HCT116 (cell line): Measurements from ENCODE around the gene NIBAN1. TPM values are rescaled to one million over a fixed set of nuclear protein-coding genes. Genes with fewer than 3 reads are reported as not detected.

ENCODE experiments used
- ATAC-seq: fragments of 200-7000 bp; cut with Tn5 transposase; 2 replicates; pipeline ENCODE4 v1.9.1; 2020; ENCODE audit warnings: mild to moderate bottlenecking, moderate library complexity
- BruUV-seq: library from RNA; stranded (reverse); fragments of 400-500 nt; replicated peaks from 2 replicates; lab custom pipeline; 2021; lab: Mats Ljungman, UMichigan
- CTCF ChIA-PET: fragments of 300-600 bp; sonication (Branson Sonifier 250); formaldehyde crosslinking; loops from one replicate; lab custom pipeline; 2021; ENCODE audit warnings: antibody characterized with exemption; lab: Charles Lee
- POLR2A ChIA-PET: fragments of 300-600, 350-600 bp; sonication (Branson Sonifier 250); formaldehyde crosslinking; loops from one replicate; lab custom pipeline; 2021; ENCODE audit warnings: antibody characterized with exemption; lab: Charles Lee
- RAD21 ChIA-PET, 2 experiments: fragments of 300-600 bp; sonication (Branson Sonifier 250); formaldehyde crosslinking; loops; one replicate each; lab custom pipeline; 2023; ENCODE audit warnings: low total read pairs in 2 of 2; ENCODE audit not compliant: uncharacterized antibody in 2 of 2, unreplicated experiment in 2 of 2, low non-redundant PET in 1 of 2; lab: Charles Lee
- DNase-seq: peaks from one replicate; pipeline ENCODE4 v3.0.0-alpha.2; 2010; ENCODE audit warnings: low read depth, low spot score
- H2AFZ ChIP-seq: fragments of 200-600 bp; shearing (Covaris generic), sonication (generic); 2 replicates; pipeline ENCODE4 v1.6.1; 2017; ENCODE audit warnings: low read depth, mixed run types, mixed read lengths, antibody characterized with exemption, low read length; ENCODE audit not compliant: poor library complexity, severe bottlenecking
- H3K27ac ChIP-seq: 2 replicates; pipeline ENCODE4 v1.5.1; 2012; ENCODE audit warnings: low read depth, low read length
- H3K27me3 ChIP-seq: fragments of 200-600 bp; sonication (generic); 2 replicates; pipeline ENCODE4 v1.6.1; 2016; ENCODE audit warnings: mixed run types, low read length, mixed read lengths; ENCODE audit not compliant: insufficient read depth
- H3K36me3 ChIP-seq, 2 experiments: fragments of 200-500 bp in 1 of 2; fragments of 200-600 bp in 1 of 2; sonication (Bioruptor generic) in 1 of 2; sonication (generic) in 1 of 2; 2 replicates each; pipeline versions ENCODE4 v1.5.1 to v1.6.1; 2014 to 2016; ENCODE audit warnings: low read length in 2 of 2, inconsistent platforms in 1 of 2, mixed read lengths in 1 of 2, mixed run types in 1 of 2; ENCODE audit not compliant: insufficient read depth in 2 of 2, control insufficient read depth in 1 of 2
- H3K4me1 ChIP-seq, 2 experiments: fragments of 200-600 bp in 1 of 2; sonication (generic) in 1 of 2; 2 replicates each; pipeline versions ENCODE4 v1.5.1 to v1.6.1; 2012 to 2017; ENCODE audit warnings: low read length in 2 of 2, inconsistent platforms in 1 of 2, mild to moderate bottlenecking in 1 of 2, mixed read lengths in 1 of 2, mixed run types in 1 of 2, moderate library complexity in 1 of 2; ENCODE audit not compliant: insufficient read depth in 2 of 2, control insufficient read depth in 1 of 2
- H3K4me2 ChIP-seq: fragments of 200-600 bp; sonication (generic); 2 replicates; pipeline ENCODE4 v1.6.1; 2017; ENCODE audit warnings: mixed run types, low read length, mixed read lengths
- H3K4me3 ChIP-seq, 2 experiments: fragments of 200-600 bp in 1 of 2; sonication (generic) in 1 of 2; replicated peaks in 1 of 2; 2 replicates each; pipeline ENCODE4 v1.5.1; 2011 to 2016; ENCODE audit warnings: low read length in 2 of 2, control low read depth in 1 of 2, low read depth in 1 of 2, mild to moderate bottlenecking in 1 of 2, mixed read lengths in 1 of 2, mixed run types in 1 of 2
- H3K79me2 ChIP-seq: fragments of 200-600 bp; sonication (generic); 2 replicates; pipeline ENCODE4 v1.6.1; 2017; ENCODE audit warnings: mild to moderate bottlenecking, mixed run types, low read length, moderate library complexity, mixed read lengths; ENCODE audit not compliant: insufficient read depth
- H3K9ac ChIP-seq: fragments of 200-600 bp; sonication (generic); 2 replicates; pipeline ENCODE4 v1.6.1; 2016; ENCODE audit warnings: low read length, mixed read lengths
- H3K9me2 ChIP-seq: fragments of 200-600 bp; sonication (generic), shearing (Covaris generic); 2 replicates; pipeline ENCODE4 v1.6.1; 2017; ENCODE audit warnings: mixed run types, mild to moderate bottlenecking, moderate library complexity; ENCODE audit not compliant: insufficient read depth
- H3K9me3 ChIP-seq, 2 experiments: fragments of 200-500 bp in 1 of 2; fragments of 200-600 bp in 1 of 2; sonication (Bioruptor generic) in 1 of 2; sonication (generic) in 1 of 2; 2 replicates each; pipeline ENCODE4 v1.6.1; 2014 to 2017; ENCODE audit warnings: low read length in 2 of 2, mixed read lengths in 2 of 2, inconsistent platforms in 1 of 2, low read depth in 1 of 2, mild to moderate bottlenecking in 1 of 2, mixed run types in 1 of 2, moderate library complexity in 1 of 2; ENCODE audit not compliant: control insufficient read depth in 1 of 2, insufficient read depth in 1 of 2
- H4K20me1 ChIP-seq: fragments of 200-600 bp; sonication (generic), shearing (Covaris generic); 2 replicates; pipeline ENCODE4 v1.6.1; 2017; ENCODE audit warnings: mixed run types, mild to moderate bottlenecking, moderate library complexity; ENCODE audit not compliant: insufficient read depth
- CEBPB ChIP-seq: IDR thresholded peaks from 2 replicates; pipeline ENCODE4 v1.6.1; 2012; ENCODE audit warnings: low read depth
- EGR1 ChIP-seq: IDR thresholded peaks from 2 replicates; pipeline ENCODE4 v1.6.1; 2012; ENCODE audit warnings: low read depth
- ELF1 ChIP-seq: IDR thresholded peaks from 2 replicates; pipeline ENCODE4 v1.6.1; 2012; ENCODE audit warnings: low read depth, borderline replicate concordance
- EZH2 ChIP-seq: fragments of 200-600 bp; sonication (generic); IDR thresholded peaks from 2 replicates; pipeline ENCODE4 v1.6.1; 2017; ENCODE audit warnings: antibody characterized with exemption, mixed run types
- EZH2phosphoT487 ChIP-seq: fragments of 200-600 bp; IDR thresholded peaks from 2 replicates; pipeline ENCODE4 v1.6.1; 2018; ENCODE audit warnings: antibody characterized with exemption, borderline replicate concordance
- FOSL1 ChIP-seq: IDR thresholded peaks from 2 replicates; pipeline ENCODE4 v1.6.1; 2012; ENCODE audit warnings: low read depth
- JUND ChIP-seq: IDR thresholded peaks from 2 replicates; pipeline ENCODE4 v1.6.1; 2012
- POLR2AphosphoS5 ChIP-seq: IDR thresholded peaks from 2 replicates; pipeline ENCODE4 v1.6.1; 2011; ENCODE audit warnings: mild to moderate bottlenecking, low read depth, low read length, moderate library complexity
- RAD21 ChIP-seq: IDR thresholded peaks from 2 replicates; pipeline ENCODE4 v1.6.1; 2012; ENCODE audit warnings: low read depth, mild to moderate bottlenecking
- SIN3A ChIP-seq: IDR thresholded peaks from 2 replicates; pipeline ENCODE4 v1.6.1; 2012; ENCODE audit warnings: low read depth
- TCF7L2 ChIP-seq: IDR thresholded peaks from 2 replicates; pipeline ENCODE4 v1.7.0; 2011; ENCODE audit warnings: borderline replicate concordance, inconsistent platforms; ENCODE audit not compliant: insufficient read depth, insufficient read length; ENCODE audit errors: extremely low read depth
- YY1 ChIP-seq: IDR thresholded peaks from 2 replicates; pipeline ENCODE4 v1.6.1; 2011; ENCODE audit warnings: low read length, low read depth, moderate library complexity, mild to moderate bottlenecking; ENCODE audit not compliant: insufficient replicate concordance; ENCODE audit errors: extremely low read depth
- ZFX ChIP-seq: fragments of 450-650 bp; IDR thresholded peaks from 2 replicates; pipeline ENCODE4 v1.6.1; 2017
- ZNF274 ChIP-seq: fragments of 200-500 bp; sonication (Bioruptor generic); IDR thresholded peaks from 2 replicates; pipeline ENCODE4 v1.6.1; 2014; ENCODE audit warnings: mild to moderate bottlenecking, low read depth, low read length, inconsistent platforms
- intact Hi-C: fragments of 100-400 bp; cut with micrococcal nuclease; formaldehyde crosslinking; loops from 2 replicates; pipeline ENCODE4 v1.10.0; 2022
- total RNA-seq: library from RNA; stranded (reverse); gene quantifications from one replicate; pipeline ENCODE4 v1.2.1, GENCODE V29; 2021; ENCODE audit not compliant: unreplicated experiment
- TF ChIP-seq, protein P1 (sequence below): IDR thresholded peaks from 2 replicates; pipeline ENCODE4 v1.6.1; 2011; ENCODE audit warnings: mild to moderate bottlenecking, low read length, moderate library complexity; ENCODE audit not compliant: insufficient replicate concordance; ENCODE audit errors: extremely low read depth
- TF ChIP-seq, protein P2 (sequence below): IDR thresholded peaks from 2 replicates; pipeline ENCODE4 v1.6.1; 2012

Gene NIBAN1
- total RNA-seq, 1 experiment from 2014 or later, result 10.3 TPM

DNA sequence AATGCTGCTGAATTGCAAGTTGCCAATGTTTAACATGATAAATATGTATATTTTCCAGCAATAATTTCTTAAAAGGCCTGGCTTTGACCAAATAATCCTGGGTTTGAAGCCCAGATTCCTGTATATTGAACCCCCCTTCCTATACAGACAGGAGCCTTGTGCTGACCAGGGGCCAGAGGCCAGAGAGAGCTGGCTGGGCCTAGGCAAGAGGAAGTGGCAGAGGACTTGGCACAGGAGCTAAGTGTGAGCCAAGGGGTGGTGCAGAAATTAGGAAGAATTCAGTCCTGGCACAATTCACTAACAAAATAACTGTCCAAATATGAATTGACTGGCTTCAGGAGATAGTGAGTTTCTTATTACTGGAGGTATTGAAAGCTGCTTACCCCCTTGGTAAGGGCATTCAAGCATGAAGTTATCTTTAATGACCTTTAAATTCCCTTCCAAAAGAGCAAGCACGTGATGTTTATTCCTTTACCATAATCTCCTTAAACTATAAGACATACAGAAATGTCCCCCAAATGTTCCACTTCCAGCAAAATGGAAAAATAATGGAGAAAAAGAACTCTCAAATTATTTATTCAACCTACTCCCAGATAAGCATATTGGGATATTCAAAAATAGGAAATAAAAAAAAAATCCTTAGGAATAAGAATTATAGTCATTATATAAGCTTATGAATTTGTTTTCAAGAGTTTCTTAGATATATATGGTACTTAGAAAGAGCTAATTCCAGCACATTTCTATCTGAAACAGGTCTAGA lies 26.6 kb downstream of the NIBAN1 start:
- Histone ChIP-seq H3K9ac (no peak overlapping the region), H3K79me2 (no peaks in the 10 kb centered on the region), H3K4me2 (no peak overlapping the region), H3K9me2 (no peaks in the 10 kb centered on the region), H3K4me3 (no peak overlapping the region), H3K9me3 (no peaks in the 10 kb centered on the region), H3K36me3 (no peaks in the 10 kb centered on the region), H3K4me1 (no peaks in the 10 kb centered on the region), H3K27me3 (no peaks in the 10 kb centered on the region), H3K27ac (no peak overlapping the region), H2AFZ (no peak overlapping the region), H4K20me1 (no peaks in the 10 kb centered on the region)
- DNase-seq (no peak), ATAC-seq (no peak)
- TF ChIP-seq, protein P1, sequence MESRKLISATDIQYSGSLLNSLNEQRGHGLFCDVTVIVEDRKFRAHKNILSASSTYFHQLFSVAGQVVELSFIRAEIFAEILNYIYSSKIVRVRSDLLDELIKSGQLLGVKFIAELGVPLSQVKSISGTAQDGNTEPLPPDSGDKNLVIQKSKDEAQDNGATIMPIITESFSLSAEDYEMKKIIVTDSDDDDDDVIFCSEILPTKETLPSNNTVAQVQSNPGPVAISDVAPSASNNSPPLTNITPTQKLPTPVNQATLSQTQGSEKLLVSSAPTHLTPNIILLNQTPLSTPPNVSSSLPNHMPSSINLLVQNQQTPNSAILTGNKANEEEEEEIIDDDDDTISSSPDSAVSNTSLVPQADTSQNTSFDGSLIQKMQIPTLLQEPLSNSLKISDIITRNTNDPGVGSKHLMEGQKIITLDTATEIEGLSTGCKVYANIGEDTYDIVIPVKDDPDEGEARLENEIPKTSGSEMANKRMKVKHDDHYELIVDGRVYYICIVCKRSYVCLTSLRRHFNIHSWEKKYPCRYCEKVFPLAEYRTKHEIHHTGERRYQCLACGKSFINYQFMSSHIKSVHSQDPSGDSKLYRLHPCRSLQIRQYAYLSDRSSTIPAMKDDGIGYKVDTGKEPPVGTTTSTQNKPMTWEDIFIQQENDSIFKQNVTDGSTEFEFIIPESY, result no peak
- TF ChIP-seq POLR2AphosphoS5 (no peak), CEBPB (no peak), ELF1 (no peak), EZH2 (no peak), JUND (no peak), ZFX (no peak), FOSL1 (no peak), YY1 (no peak), TCF7L2 (no peak), EGR1 (no peak), EZH2phosphoT487 (no peak), SIN3A (no peak), RAD21 (no peak), ZNF274 (no peak)
- TF ChIP-seq, protein P2, sequence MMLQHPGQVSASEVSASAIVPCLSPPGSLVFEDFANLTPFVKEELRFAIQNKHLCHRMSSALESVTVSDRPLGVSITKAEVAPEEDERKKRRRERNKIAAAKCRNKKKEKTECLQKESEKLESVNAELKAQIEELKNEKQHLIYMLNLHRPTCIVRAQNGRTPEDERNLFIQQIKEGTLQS, result no peak
- no TSS peak for BruUV-seq
- ChIA-PET RAD21 (no interaction called here), CTCF (interaction anchor here (1.0 kb wide), 1 partner anchor 142 kb away, joined by 3 read pairs; no protein-coding TSS in a partner anchor), POLR2A (no interaction called here)
- intact Hi-C loops, result no loop called here
